ENCODE data around the gene PHF12. TPM values are rescaled to one million over a fixed set of nuclear protein-coding genes. Genes with fewer than 3 reads are reported as not detected.

PHF12 gene
- total and polyA plus RNA-seq, 2 of the 4 experiments (the other 2 are of a cell fraction) = 24.4 to 25.6 TPM

GRCh38 chr17:28956861-28957260 lies 5.5 kb upstream of the PHF12 start:
- Histone ChIP-seq H3K4me2 (ENCODE audit: low read depth, low read length) (no peak overlapping the region), H4K91ac (ENCODE audit: insufficient read depth, low read depth, low read length) (no peak overlapping the region), H4K5ac (ENCODE audit: low read depth, low read length) (no peak overlapping the region), H3K56ac (ENCODE audit: extremely low read depth, insufficient read depth, low read length) (no peak overlapping the region), H3K4me1 (ENCODE audit: control insufficient read depth, insufficient read depth, low read length) (no peaks in the 10 kb centered on the region), H2AK9ac (replicated peaks; ENCODE audit: low read depth, low read length, poor library complexity) (no peak overlapping the region), H3K23ac (ENCODE audit: low read depth, low read length) (no peak overlapping the region), H2AK5ac (ENCODE audit: low read depth, low read length) (no peak overlapping the region), H3K27me3 (ENCODE audit: control insufficient read depth, insufficient read depth, low read length) (no peaks in the 10 kb centered on the region; the same call in 1 of the 2 replicates), H3K4me3 (ENCODE audit: insufficient read depth, low read depth, low read length) (no peak overlapping the region), H3K18ac (ENCODE audit: low read depth, low read length) (no peak overlapping the region), H2BK120ac (ENCODE audit: low read depth, low read length) (no peak overlapping the region), H4K8ac (ENCODE audit: low read depth in 2 of 2, low read length in 2 of 2) (no peak overlapping the region), H2BK20ac (ENCODE audit: low read depth, low read length) (no peak overlapping the region), H3K36me3 (ENCODE audit: control insufficient read depth, insufficient read depth, low read length) (no peaks in the 10 kb centered on the region), H3K9me1 (ENCODE audit: insufficient read depth, low read length) (peaks cover 10% of the 10 kb centered on the region), H2BK5ac (ENCODE audit: low read depth, low read length, poor library complexity, severe bottlenecking) (no peak overlapping the region), H2AFZ (replicated peaks; ENCODE audit: low read length, poor library complexity) (no peak overlapping the region), H3K9ac (ENCODE audit: low read depth, low read length) (no peak overlapping the region), H3K14ac (replicated peaks; ENCODE audit: low read depth, low read length) (no peak overlapping the region), H3K27ac (ENCODE audit: insufficient read depth, low read length) (no peak overlapping the region), H3K79me1 (ENCODE audit: low read depth in 1 of 2, low read length in 2 of 2) (peaks cover 0 to 13% of the 10 kb centered on the region in 2 experiments; a peak in 2 of 4 replicates), H3K4ac (ENCODE audit: low read depth, low read length) (no peak overlapping the region), H4K20me1 (ENCODE audit: insufficient read depth, low read length) (no peaks in the 10 kb centered on the region), H3K9me3 (ENCODE audit: control insufficient read depth, insufficient read depth, low read length) (no peaks in the 10 kb centered on the region), H2BK15ac (ENCODE audit: low read depth, low read length) (no peak overlapping the region)
- no peak for DNase-seq
- TF ChIP-seq RAD21 (IDR thresholded peaks at IDR 0.05; ENCODE audit: low read length) (no peak), SMC3 (IDR thresholded peaks at IDR 0.05; ENCODE audit: low read depth, low read length) (no peak), CTCF (conservative IDR thresholded peaks at IDR 0.05; ENCODE audit: low read depth, low read length) (no peak), POLR2A (IDR thresholded peaks at IDR 0.05; ENCODE audit: low read depth, low read length) (no peak), MXI1 (IDR thresholded peaks at IDR 0.05; ENCODE audit: borderline replicate concordance, low read depth, low read length) (no peak), USF2 (IDR thresholded peaks at IDR 0.05; ENCODE audit: low read depth, low read length) (no peak), RFX5 (IDR thresholded peaks at IDR 0.05; ENCODE audit: low read depth, low read length) (no peak), BHLHE40 (IDR thresholded peaks at IDR 0.05; ENCODE audit: low read depth, low read length) (no peak), RCOR1 (IDR thresholded peaks at IDR 0.05; ENCODE audit: insufficient replicate concordance, low read length) (no peak), NFE2L2 (IDR thresholded peaks at IDR 0.05; ENCODE audit: low read depth, low read length) (no peak)
- no peak for ATAC-seq (ENCODE audit: low read depth)
- ChIA-PET CTCF (no interaction called here), POLR2A (ENCODE audit: unreplicated experiment) (no interaction called here)
- intact Hi-C loops (cut with micrococcal nuclease) (no loop called here), dilution Hi-C loops (cut with HindIII; ENCODE audit: low sequenced_read_pairs, unreplicated experiment) (no loop called here), in situ Hi-C loops (cut with MboI; ENCODE audit: low sequenced_read_pairs) (no loop called here)
- 67% methylated on average over 2 of the region's 3 CpGs; no CpG with 5 or more reads in 1 of the 2 experiments for WGBS, 2 experiments (ENCODE audit: extremely low coverage in 2 of 2, insufficient read length in 1 of 2)
- BruUV-seq (replicated peaks) = no TSS peak
